ENCODE results near the gene SUN3.

SUN3 gene

GRCh38 chr7:48016641-48017040 is 12.3 kb downstream of the SUN3 start:
- Histone ChIP-seq H4K20me1 (ENCODE audit: insufficient read depth, low read length) (no peaks in the 10 kb centered on the region), H3K9ac (ENCODE audit: low read length) (no peak overlapping the region)

GRCh38 chr7:48011951-48012350 is 17.0 kb downstream of the SUN3 start:
- H3K27ac ChIP-seq (ENCODE audit: low read depth, low read length, poor library complexity, severe bottlenecking) = no peak overlapping the region
- H3K4me1 ChIP-seq (ENCODE audit: insufficient read depth, low read length, severe bottlenecking) = peaks cover 13% of the 10 kb centered on the region
- no peaks in the 10 kb centered on the region for H3K79me2 ChIP-seq (ENCODE audit: insufficient read depth, low read length)
- no peaks in the 10 kb centered on the region for H4K20me1 ChIP-seq (ENCODE audit: insufficient read depth, low read length)
- H3K36me3 ChIP-seq (ENCODE audit: insufficient read depth, low read length) = no peaks in the 10 kb centered on the region
- TF ChIP-seq EZH2 (IDR thresholded peaks at IDR 0.05; ENCODE audit: borderline replicate concordance, low read length) (no peak), CTCF (IDR thresholded peaks at IDR 0.05; ENCODE audit: low read length) (no peak)
- no peaks in the 10 kb centered on the region for H3K9me3 ChIP-seq (ENCODE audit: low read length)
- H3F3A ChIP-seq (ENCODE audit: insufficient read depth, low read length) = no peaks in the 10 kb centered on the region
- no peak overlapping the region for H3K9ac ChIP-seq (ENCODE audit: low read length)
- H3K4me3 ChIP-seq (ENCODE audit: low read depth, low read length, poor library complexity, severe bottlenecking) = no peak overlapping the region
- no peaks in the 10 kb centered on the region for H3K9me2 ChIP-seq (ENCODE audit: low read depth, low read length)
- no peak overlapping the region for H3K4me2 ChIP-seq (ENCODE audit: low read length)
- H3K27me3 ChIP-seq (ENCODE audit: insufficient read depth, low read length) = no peaks in the 10 kb centered on the region
- no peak overlapping the region for H2AFZ ChIP-seq (ENCODE audit: low read length)

More at GRCh38 chr7:48016641-48017040, 12.3 kb downstream of the SUN3 start:
- no peak for TF ChIP-seq EZH2 (IDR thresholded peaks at IDR 0.05; ENCODE audit: borderline replicate concordance, low read length)
- Histone ChIP-seq H3K27ac (ENCODE audit: low read depth, low read length, poor library complexity, severe bottlenecking) (no peak overlapping the region), H3K4me2 (ENCODE audit: low read length) (no peak overlapping the region), H3K9me2 (ENCODE audit: low read depth, low read length) (no peaks in the 10 kb centered on the region), H3K27me3 (ENCODE audit: insufficient read depth, low read length) (no peaks in the 10 kb centered on the region), H3F3A (ENCODE audit: insufficient read depth, low read length) (no peaks in the 10 kb centered on the region), H3K4me1 (ENCODE audit: insufficient read depth, low read length, severe bottlenecking) (no peaks in the 10 kb centered on the region), H3K79me2 (ENCODE audit: insufficient read depth, low read length) (no peaks in the 10 kb centered on the region), H3K4me3 (ENCODE audit: low read depth, low read length, poor library complexity, severe bottlenecking) (no peak overlapping the region), H2AFZ (ENCODE audit: low read length) (no peak overlapping the region), H3K36me3 (ENCODE audit: insufficient read depth, low read length) (no peaks in the 10 kb centered on the region), H3K9me3 (ENCODE audit: low read length) (no peaks in the 10 kb centered on the region)

GRCh38 chr7:48011323-48011722 is 17.6 kb downstream of the SUN3 start:
- Histone ChIP-seq H3K9ac (ENCODE audit: low read length) (no peak overlapping the region), H3K36me3 (ENCODE audit: insufficient read depth, low read length) (no peaks in the 10 kb centered on the region), H3K4me2 (ENCODE audit: low read length) (no peak overlapping the region)

More at GRCh38 chr7:48011323-48011722, 17.6 kb downstream of the SUN3 start:
- no peaks in the 10 kb centered on the region for H3F3A ChIP-seq (ENCODE audit: insufficient read depth, low read length)
- H3K9me3 ChIP-seq (ENCODE audit: low read length) = no peaks in the 10 kb centered on the region
- H4K20me1 ChIP-seq (ENCODE audit: insufficient read depth, low read length) = no peaks in the 10 kb centered on the region
- H3K27ac ChIP-seq (ENCODE audit: low read depth, low read length, poor library complexity, severe bottlenecking) = no peak overlapping the region
- H3K4me3 ChIP-seq (ENCODE audit: low read depth, low read length, poor library complexity, severe bottlenecking) = no peak overlapping the region
- H3K79me2 ChIP-seq (ENCODE audit: insufficient read depth, low read length) = no peaks in the 10 kb centered on the region
- H2AFZ ChIP-seq (ENCODE audit: low read length) = no peak overlapping the region
- peaks cover 19% of the 10 kb centered on the region for H3K4me1 ChIP-seq (ENCODE audit: insufficient read depth, low read length, severe bottlenecking)
- no peaks in the 10 kb centered on the region for H3K9me2 ChIP-seq (ENCODE audit: low read depth, low read length)
- H3K27me3 ChIP-seq (ENCODE audit: insufficient read depth, low read length) = no peaks in the 10 kb centered on the region
- TF ChIP-seq CTCF (IDR thresholded peaks at IDR 0.05; ENCODE audit: low read length) (no peak), EZH2 (IDR thresholded peaks at IDR 0.05; ENCODE audit: borderline replicate concordance, low read length) (no peak)

Data from OCI-LY1 (cell line).